Ascending aorta (tissue), 2 donors: ENCODE measurements around the gene LRRC47. TPM values are rescaled to one million over a fixed set of nuclear protein-coding genes. Genes with fewer than 3 reads are reported as not detected.
"Not testable (repeated sequence)": the region's sequence is repeated elsewhere in the genome, so short reads cannot be mapped to it uniquely, and the experiment has no call there.

Experiments used
- DNase-seq, 2 donors: peaks; one replicate each; pipeline ENCODE4 v3.0.0-alpha.2; 2019; ENCODE audit warnings: low spot score in 2 of 2
- H3K27ac ChIP-seq, 2 donors: fragments of 200-600 bp; sonication (generic); one replicate each; pipeline ENCODE4 v1.5.1; 2016 to 2017; ENCODE audit warnings: mild to moderate bottlenecking in 1 of 2
- H3K27me3 ChIP-seq: fragments of 200-600 bp; sonication (generic); one replicate; pipeline ENCODE4 v1.5.1; 2017
- H3K36me3 ChIP-seq, 2 donors: fragments of 200-600 bp; sonication (generic); one replicate each; pipeline ENCODE4 v1.5.1; 2016
- H3K4me1 ChIP-seq, 2 donors: fragments of 200-600 bp; sonication (generic); one replicate each; pipeline ENCODE4 v1.5.1; 2016 to 2017; ENCODE audit warnings: mild to moderate bottlenecking in 1 of 2
- H3K4me3 ChIP-seq, 2 donors: fragments of 200-600 bp; sonication (generic); one replicate each; pipeline ENCODE4 v1.5.1; 2016 to 2017; ENCODE audit warnings: mild to moderate bottlenecking in 1 of 2
- H3K9me3 ChIP-seq, 2 donors: fragments of 200-600 bp; sonication (generic); one replicate each; pipeline ENCODE4 v1.5.1; 2016
- CTCF ChIP-seq, 3 experiments: fragments of 200-600 bp in 2 of 3; fragments of 450-650 bp in 1 of 3; sonication (generic) in 2 of 3; IDR thresholded peaks; one replicate each; pipeline ENCODE4 v1.5.1; 2016 to 2019; ENCODE audit warnings: antibody characterized with exemption in 3 of 3, mild to moderate bottlenecking in 1 of 3, moderate library complexity in 1 of 3
- intact Hi-C: fragments of 100-400 bp; cut with DNase I; formaldehyde crosslinking; loops from one replicate; pipeline ENCODE4 v1.15.1; 2023
- total RNA-seq: library from RNA; depleted of rRNA; stranded (reverse); fragments of >200 nt; gene quantifications from one replicate; pipeline ENCODE4 v1.1.0, GENCODE V29; 2016

The LRRC47 gene
- total RNA-seq, 1 donor from 2014 or later = 41.5 TPM

- no peak for DNase-seq
- H3K27me3 ChIP-seq = no peaks in the 10 kb centered on the region
- intact Hi-C loops = no loop called here
- H3K9me3 ChIP-seq = no peaks in the 10 kb centered on the region
- no peaks in the 10 kb centered on the region for H3K36me3 ChIP-seq
- no peak overlapping the region for H3K27ac ChIP-seq
- no peak overlapping the region for H3K4me3 ChIP-seq
- no peaks in the 10 kb centered on the region for H3K4me1 ChIP-seq
- no peak for TF ChIP-seq CTCF (IDR thresholded peaks at IDR 0.05)
These were observed 42.4 kb downstream of the LRRC47 start for GRCh38 chr1:3753656-3754454.

- Histone ChIP-seq H3K4me1 (peaks cover 0 to 6% of the 10 kb centered on the region in 2 donors), H3K4me3 (no peak within 1 kb of the TSS), H3K27me3 (no peaks in the 10 kb centered on the region), H3K27ac (no peak within 1 kb of the TSS), H3K9me3 (no peaks in the 10 kb centered on the region), H3K36me3 (no peaks in the 10 kb centered on the region)
- no peak for DNase-seq
- intact Hi-C loops = no loop called here
- TF ChIP-seq CTCF (IDR thresholded peaks at IDR 0.05) = no peak
These were observed 43.8 kb downstream of the LRRC47 start, which contains the start of gene CCDC27 for GRCh38 chr1:3752400-3752945. Gene CCDC27, plus strand, starts transcription at chr1:3752450. Its CDS starts 32 bp downstream, at chr1:3752482.

- intact Hi-C loops = no loop called here
These were observed 45.6 kb downstream of the LRRC47 start for GRCh38 chr1:3750741-3751140.

GRCh38 chr1:3749512-3749911, 46.8 kb downstream of the LRRC47 start:
- Histone ChIP-seq H3K36me3 (peaks cover 0 to 2% of the 10 kb centered on the region in 2 donors), H3K27me3 (no peaks in the 10 kb centered on the region), H3K4me3 (no peak overlapping the region), H3K4me1 (peaks cover 0 to 6% of the 10 kb centered on the region in 2 donors), H3K9me3 (no peaks in the 10 kb centered on the region), H3K27ac (no peak overlapping the region)
- intact Hi-C loops = no loop called here
- no peak for TF ChIP-seq CTCF (IDR thresholded peaks at IDR 0.05)
- no peak for DNase-seq

More at GRCh38 chr1:3750741-3751140, 45.6 kb downstream of the LRRC47 start:
- Histone ChIP-seq H3K27ac (no peak overlapping the region), H3K27me3 (no peaks in the 10 kb centered on the region), H3K4me3 (no peak overlapping the region), H3K4me1 (peaks cover 0 to 6% of the 10 kb centered on the region in 2 donors), H3K9me3 (no peaks in the 10 kb centered on the region), H3K36me3 (no peaks in the 10 kb centered on the region)
- no peak for TF ChIP-seq CTCF (IDR thresholded peaks at IDR 0.05)
- DNase-seq = no peak

GRCh38 chr1:3748316-3748900, 47.9 kb downstream of the LRRC47 start:
- H3K4me3 ChIP-seq, H3K27ac ChIP-seq, intact Hi-C loops, DNase-seq, H3K36me3 ChIP-seq, H3K27me3 ChIP-seq, H3K4me1 ChIP-seq, H3K9me3 ChIP-seq: not testable (repeated sequence)

- TF ChIP-seq CTCF (IDR thresholded peaks at IDR 0.05) = no peak
- H3K27ac ChIP-seq = no peak overlapping the region
These were observed 48.4 kb downstream of the LRRC47 start for GRCh38 chr1:3747903-3748302.

More at GRCh38 chr1:3747903-3748302, 48.4 kb downstream of the LRRC47 start:
- Histone ChIP-seq H3K4me1 (peaks cover 0 to 6% of the 10 kb centered on the region in 2 donors), H3K4me3 (peak overlapping the region in 1 of 2 donors; percentile 76), H3K36me3 (peaks cover 2 to 5% of the 10 kb centered on the region in 2 donors), H3K9me3 (no peaks in the 10 kb centered on the region), H3K27me3 (no peaks in the 10 kb centered on the region)
- intact Hi-C loops = no loop called here
- no peak for DNase-seq
